ENCODE data around the gene CADPS2. TPM values are rescaled to one million over a fixed set of nuclear protein-coding genes. Genes with fewer than 3 reads are reported as not detected.

The CADPS2 gene
- total RNA-seq, 4 donors from 2014 or later = 8.7 to 27.9 (median 16.7) TPM

- no peak for TF ChIP-seq CTCF (IDR thresholded peaks at IDR 0.05; ENCODE audit: low read depth)
Observed at GRCh38 chr7:122304996-122305421, 581.3 kb downstream of the CADPS2 start.

GRCh38 chr7:122304319-122304975, 581.8 kb downstream of the CADPS2 start, which contains the start of gene FEZF1:
Gene FEZF1, minus strand, starts transcription at chr7:122304750. Its CDS starts 313 bp downstream, at chr7:122304437.
- TF ChIP-seq CTCF (IDR thresholded peaks at IDR 0.05; ENCODE audit: low read depth) = no peak

- no peak for TF ChIP-seq CTCF (IDR thresholded peaks at IDR 0.05; ENCODE audit: low read depth)
Observed at GRCh38 chr7:122303531-122304318, 582.5 kb downstream of the CADPS2 start.

GRCh38 chr7:122302761-122303530, 583.3 kb downstream of the CADPS2 start:
- no peak for TF ChIP-seq CTCF (IDR thresholded peaks at IDR 0.05; ENCODE audit: low read depth)

- no peak for TF ChIP-seq CTCF (IDR thresholded peaks at IDR 0.05; ENCODE audit: low read depth)
Observed at GRCh38 chr7:122301858-122302760, 584.2 kb downstream of the CADPS2 start.

GRCh38 chr7:122300956-122301833, 585.1 kb downstream of the CADPS2 start:
- no peak for TF ChIP-seq CTCF (IDR thresholded peaks at IDR 0.05; ENCODE audit: low read depth)

Data from subcutaneous adipose tissue (tissue), 4 donors.